GM12878 (cell line): ENCODE results near the gene MALRD1. TPM values are rescaled to one million over a fixed set of nuclear protein-coding genes. Genes with fewer than 3 reads are reported as not detected.

Source experiments
- ATAC-seq: fragments of 200-7000 bp; cut with Tn5 transposase; 3 replicates; pipeline ENCODE4 v1.9.1; 2020; ENCODE audit warnings: mild to moderate bottlenecking, moderate library complexity
- BruUV-seq: library from RNA; stranded (reverse); fragments of 400-500 nt; replicated peaks from 2 replicates; lab custom pipeline; 2021; lab: Mats Ljungman, UMichigan
- CTCF ChIA-PET: fragments of 300-600 bp; sonication (Branson Sonifier 250); formaldehyde crosslinking; extraction: SDS; loops from one replicate; lab custom pipeline; 2021; ENCODE audit warnings: inconsistent platforms; lab: Yijun Ruan, JAX
- POLR2A ChIA-PET: fragments of 350-600 bp; formaldehyde crosslinking; extraction: SDS; loops from one replicate; lab custom pipeline; 2021; ENCODE audit warnings: inconsistent platforms; lab: Charles Lee
- RAD21 ChIA-PET: fragments of 300-600 bp; sonication (Branson Sonifier 250); formaldehyde crosslinking; loops from one replicate; lab custom pipeline; 2023; ENCODE audit warnings: antibody characterized with exemption; ENCODE audit not compliant: unreplicated experiment; lab: Charles Lee
- SMC1A ChIA-PET: fragments of 300-600 bp; sonication (Branson Sonifier 250); formaldehyde crosslinking; loops from one replicate; lab custom pipeline; 2023; ENCODE audit not compliant: unreplicated experiment, uncharacterized antibody; lab: Charles Lee
- DNase-seq: peaks from one replicate; pipeline ENCODE4 v3.0.0-alpha.2; 2011; ENCODE audit warnings: low read depth, low spot score
- FAIRE-seq: peaks from 3 replicates; lab custom pipeline; 2011; peaks lifted over from hg19 to GRCh38; lab: Jason Lieb, UNC
- H2AFZ ChIP-seq: 2 replicates; pipeline ENCODE4 v1.6.0; 2011; ENCODE audit warnings: low read depth, low read length, control low read depth; ENCODE audit not compliant: control insufficient read depth
- H3K27ac ChIP-seq: 2 replicates; pipeline ENCODE4 v1.5.1; 2011; ENCODE audit warnings: control low read depth; ENCODE audit not compliant: control insufficient read depth, insufficient read depth
- H3K27me3 ChIP-seq, 2 experiments: replicated peaks in 1 of 2; 2 replicates each; pipeline versions ENCODE4 v1.6.0 to v1.6.1; 2011; ENCODE audit warnings: low read length in 1 of 2; ENCODE audit not compliant: control insufficient read depth in 2 of 2, insufficient read depth in 2 of 2
- H3K36me3 ChIP-seq, 2 experiments: 2 replicates each; pipeline ENCODE4 v1.5.1; 2011; ENCODE audit warnings: low read length in 1 of 2; ENCODE audit not compliant: control insufficient read depth in 2 of 2, insufficient read depth in 2 of 2
- H3K4me1 ChIP-seq: 2 replicates; pipeline ENCODE4 v1.6.1; 2011; ENCODE audit warnings: mild to moderate bottlenecking, low read length, moderate library complexity, mixed read lengths; ENCODE audit not compliant: control insufficient read depth, insufficient read depth
- H3K4me2 ChIP-seq: 2 replicates; pipeline ENCODE4 v1.6.0; 2011; ENCODE audit warnings: control low read depth; ENCODE audit not compliant: control insufficient read depth, insufficient read depth
- H3K4me3 ChIP-seq: fragments of 200-600 bp; sonication (generic); 2 replicates; pipeline ENCODE4 v1.5.1; 2016
- H3K79me2 ChIP-seq: 2 replicates; pipeline ENCODE4 v1.6.0; 2011; ENCODE audit warnings: low read length; ENCODE audit not compliant: control insufficient read depth, insufficient read depth
- H3K9ac ChIP-seq: 2 replicates; pipeline ENCODE4 v1.8.0; 2011; ENCODE audit warnings: low read length, control low read depth, mixed read lengths; ENCODE audit not compliant: control insufficient read depth, insufficient read depth
- H3K9me3 ChIP-seq: replicated peaks from 3 replicates; pipeline ENCODE4 v1.5.1; 2011; ENCODE audit warnings: mild to moderate bottlenecking, low read length; ENCODE audit not compliant: control insufficient read depth, insufficient read depth
- H4K20me1 ChIP-seq: 2 replicates; pipeline ENCODE4 v1.6.0; 2011; ENCODE audit not compliant: control insufficient read depth, insufficient read depth
- ATF7 ChIP-seq: fragments of 450-650 bp; IDR thresholded peaks from 2 replicates; pipeline ENCODE4 v1.6.1; 2016; ENCODE audit warnings: low read depth, mild to moderate bottlenecking
- GABPA ChIP-seq: IDR thresholded peaks from 2 replicates; pipeline ENCODE4 v1.6.1; 2014; ENCODE audit warnings: antibody characterized with exemption, low read depth, mild to moderate bottlenecking, inconsistent platforms
- PAX5 ChIP-seq: IDR thresholded peaks from 2 replicates; pipeline ENCODE4 v1.6.1; 2011; ENCODE audit warnings: low read depth, low read length, borderline replicate concordance
- PRDM15 ChIP-seq: fragments of 450-650 bp; formaldehyde crosslinking; IDR thresholded peaks from 2 replicates; pipeline ENCODE4 v1.4.0; 2020; ENCODE audit warnings: mild to moderate bottlenecking, moderate library complexity
- RAD51 ChIP-seq: fragments of 450-650 bp; IDR thresholded peaks from 2 replicates; pipeline ENCODE4 v1.6.1; 2016; ENCODE audit warnings: moderate library complexity, mild to moderate bottlenecking, inconsistent platforms
- REST ChIP-seq: IDR thresholded peaks from 2 replicates; pipeline ENCODE4 v1.6.1; 2012; ENCODE audit warnings: mild to moderate bottlenecking, low read depth, low read length
- RFX5 ChIP-seq: IDR thresholded peaks from 2 replicates; pipeline ENCODE4 v1.6.1; 2011; ENCODE audit warnings: low read depth, low read length, improper control_type of control experiment
- SREBF2 ChIP-seq: IDR thresholded peaks from 2 replicates; pipeline ENCODE4 v1.6.1; 2012; ENCODE audit warnings: mild to moderate bottlenecking, low read length
- SUPT20H ChIP-seq: IDR thresholded peaks from 2 replicates; pipeline ENCODE4 v1.6.1; 2011; ENCODE audit warnings: low read depth, mild to moderate bottlenecking, low read length, moderate library complexity, borderline replicate concordance; ENCODE audit not compliant: control insufficient read depth
- TCF3 ChIP-seq: IDR thresholded peaks from 2 replicates; pipeline ENCODE4 v1.6.1; 2012; ENCODE audit warnings: low read depth, mild to moderate bottlenecking, low read length, borderline replicate concordance; ENCODE audit not compliant: insufficient read depth
- YY1 ChIP-seq: IDR thresholded peaks from 2 replicates; pipeline ENCODE4 v1.6.1; 2011; ENCODE audit warnings: low read depth, mild to moderate bottlenecking, low read length
- ZBTB33 ChIP-seq: fragments of 450-650 bp; IDR thresholded peaks from 2 replicates; pipeline ENCODE4 v1.6.1; 2017; ENCODE audit warnings: mild to moderate bottlenecking
- WGBS: methylation state at CpG from one replicate; pipeline ENCODE4 v1.1.6; 2016; ENCODE audit warnings: low lambda C conversion rate; ENCODE audit not compliant: insufficient replicate concordance, insufficient coverage; ENCODE audit errors: missing lambda C conversion rate; 5-methylcytosine and 5-hydroxymethylcytosine counted together
- in situ Hi-C: fragments of 300-500 bp; cut with MboI; formaldehyde crosslinking; loops from 9 replicates; pipeline ENCODE4 v1.14.3; 2018; ENCODE audit warnings: mixed read lengths
- intact Hi-C: fragments of 100-400 bp; cut with micrococcal nuclease; formaldehyde crosslinking; loops from one replicate; pipeline ENCODE4 v1.14.2; 2022; ENCODE audit not compliant: unreplicated experiment
- polyA plus RNA-seq, 11 experiments: library from polyadenylated mRNA; depleted of rRNA in 4 of 11; unstranded in 6 of 11; stranded (reverse) in 5 of 11; fragments of >200 nt; fragmentation: Nextera tagmentation in 4 of 11; fragmentation: Illumina TruSeq in 1 of 11; extraction: Ambion mirVana in 4 of 11; extraction: Trizol in 1 of 11; gene quantifications; 1 replicate in 1 of 11; 2 replicates in 10 of 11; pipeline versions ENCODE4 v1.2.1 to v1.2.3, GENCODE V29; 2011 to 2016; ENCODE audit warnings: inconsistent platforms in 2 of 11, missing spikeins in 2 of 11, low read depth in 1 of 11
- total RNA-seq, 4 experiments: library from RNA; depleted of rRNA in 3 of 4; stranded (reverse); fragments of >200 nt in 3 of 4; fragmentation: Illumina TruSeq in 1 of 4; extraction: Trizol in 1 of 4; gene quantifications; 2 replicates each; pipeline versions ENCODE4 v1.2.1 to v1.2.3, GENCODE V29; 2013 to 2021

MALRD1 gene
- total and polyA plus RNA-seq, 10 of the 15 experiments (the other 5 are each of a cell fraction or from before 2014, with no cell fraction given): 0.12 to 6.6 (median 0.26) TPM; not detected in 2

- TF ChIP-seq RFX5 (no peak), RAD51 (no peak), TCF3 (no peak), ZBTB33 (no peak), SREBF2 (no peak), REST (no peak)
Measured at GRCh38 chr10:19518109-19518508, 469.5 kb downstream of the MALRD1 start (continued).

- intact Hi-C loops (no loop called here), in situ Hi-C loops (no loop called here)
- Histone ChIP-seq H3K9me3 (no peaks in the 10 kb centered on the region), H3K36me3 (no peaks in the 10 kb centered on the region), H3K9ac (no peak overlapping the region), H3K27ac (no peak overlapping the region), H3K4me2 (no peak overlapping the region), H3K27me3 (no peaks in the 10 kb centered on the region), H3K4me1 (no peaks in the 10 kb centered on the region), H3K4me3 (no peak overlapping the region), H4K20me1 (no peaks in the 10 kb centered on the region), H3K79me2 (no peaks in the 10 kb centered on the region), H2AFZ (no peak overlapping the region)
- DNase-seq: no peak
- peak; percentile 47 for ATAC-seq
- FAIRE-seq: no peak
- CTCF ChIA-PET: no interaction called here
- RAD21 ChIA-PET: no interaction called here
- 11% methylated on average over 1 of the region's 1 CpG for WGBS
- POLR2A ChIA-PET: no interaction called here
- SMC1A ChIA-PET: no interaction called here
- no TSS peak for BruUV-seq
- TF ChIP-seq PAX5: no peak
- TF ChIP-seq SUPT20H: no peak
- TF ChIP-seq GABPA: no peak
- TF ChIP-seq ATF7: peak; percentile 51
- TF ChIP-seq PRDM15 (CRISPR knock-in tag): no peak
- TF ChIP-seq YY1: no peak
Measured at GRCh38 chr10:19518632-19519031, 470.0 kb downstream of the MALRD1 start.
